HepG2 (cell line): ENCODE results near the gene CCT6A. TPM values are rescaled to one million over a fixed set of nuclear protein-coding genes. Genes with fewer than 3 reads are reported as not detected.

Source experiments
- AKAP8 ChIP-seq: sonication (generic); formaldehyde crosslinking; IDR thresholded peaks from 2 replicates; pipeline ENCODE4 v1.5.1; 2020; ENCODE audit warnings: mild to moderate bottlenecking, missing genetic modification reagents
- ARNTL ChIP-seq: sonication (generic); formaldehyde crosslinking; IDR thresholded peaks from 2 replicates; pipeline ENCODE4 v1.4.0; 2020; ENCODE audit warnings: mild to moderate bottlenecking, missing genetic modification reagents
- CENPT ChIP-seq: sonication (generic); formaldehyde crosslinking; IDR thresholded peaks from 2 replicates; pipeline ENCODE4 v1.8.0; 2022; ENCODE audit warnings: low read depth, mild to moderate bottlenecking, moderate library complexity, missing genetic modification reagents
- FOXO4 ChIP-seq: sonication (generic); formaldehyde crosslinking; conservative IDR thresholded peaks from 2 replicates; pipeline ENCODE4 v1.8.1; 2023; ENCODE audit warnings: missing genetic modification reagents
- GATAD2A ChIP-seq: IDR thresholded peaks from 2 replicates; pipeline ENCODE4 v1.6.1; 2016
- GMEB1 ChIP-seq: sonication (generic); formaldehyde crosslinking; IDR thresholded peaks from 2 replicates; pipeline ENCODE4 v1.5.1; 2020; ENCODE audit warnings: missing genetic modification reagents, mild to moderate bottlenecking, borderline replicate concordance
- KLF16 ChIP-seq, 2 experiments: sonication (generic) in 1 of 2; formaldehyde crosslinking in 1 of 2; IDR thresholded peaks; 2 replicates each; pipeline versions ENCODE4 v1.6.1 to v1.8.0; 2016 to 2023; ENCODE audit warnings: missing genetic modification reagents in 2 of 2, missing compliant biosample characterization in 1 of 2
- MLLT10 ChIP-seq: sonication (generic); formaldehyde crosslinking; IDR thresholded peaks from 2 replicates; pipeline ENCODE4 v1.4.0; 2020; ENCODE audit warnings: missing genetic modification reagents
- NBN ChIP-seq: fragments of 450-650 bp; conservative IDR thresholded peaks from 2 replicates; pipeline ENCODE4 v1.6.1; 2017
- NCOA1 ChIP-seq: sonication (generic); formaldehyde crosslinking; IDR thresholded peaks from 2 replicates; pipeline ENCODE4 v1.9.0; 2021; ENCODE audit warnings: missing genetic modification reagents
- NFE2L1 ChIP-seq: sonication (generic); formaldehyde crosslinking; IDR thresholded peaks from 2 replicates; pipeline ENCODE4 v1.4.0; 2020; ENCODE audit warnings: missing genetic modification reagents, mild to moderate bottlenecking, borderline replicate concordance
- NPAS2 ChIP-seq: sonication (generic); formaldehyde crosslinking; IDR thresholded peaks from 2 replicates; pipeline ENCODE4 v1.8.0; 2022; ENCODE audit warnings: mild to moderate bottlenecking, missing genetic modification reagents, borderline replicate concordance
- NR0B2 ChIP-seq: sonication (generic); formaldehyde crosslinking; IDR thresholded peaks from 2 replicates; pipeline ENCODE4 v1.4.0; 2020; ENCODE audit warnings: mild to moderate bottlenecking, missing genetic modification reagents
- PBX2 ChIP-seq: IDR thresholded peaks from 2 replicates; pipeline ENCODE4 v1.6.1; 2016; ENCODE audit warnings: control low read depth
- PHF20 ChIP-seq: sonication (generic); formaldehyde crosslinking; IDR thresholded peaks from 2 replicates; pipeline ENCODE4 v1.5.0; 2020; ENCODE audit warnings: mild to moderate bottlenecking, missing genetic modification reagents
- PHF8 ChIP-seq: sonication (generic); formaldehyde crosslinking; IDR thresholded peaks from 2 replicates; pipeline ENCODE4 v1.5.0; 2020; ENCODE audit warnings: missing genetic modification reagents
- RARG ChIP-seq: sonication (generic); formaldehyde crosslinking; IDR thresholded peaks from 2 replicates; pipeline ENCODE4 v1.4.0; 2020; ENCODE audit warnings: low read depth, mild to moderate bottlenecking, missing genetic modification reagents
- SIX4 ChIP-seq: sonication (generic); formaldehyde crosslinking; IDR thresholded peaks from 2 replicates; pipeline ENCODE4 v1.4.0; 2020; ENCODE audit warnings: missing genetic modification reagents
- TRIM24 ChIP-seq: sonication (generic); formaldehyde crosslinking; IDR thresholded peaks from 2 replicates; pipeline ENCODE4 v1.8.0; 2022; ENCODE audit warnings: mild to moderate bottlenecking, missing genetic modification reagents
- ZNF264 ChIP-seq: sonication (generic); formaldehyde crosslinking; IDR thresholded peaks from 2 replicates; pipeline ENCODE4 v1.4.0; 2020; ENCODE audit warnings: missing genetic modification reagents
- ZNF33B ChIP-seq: sonication (generic); formaldehyde crosslinking; IDR thresholded peaks from 2 replicates; pipeline ENCODE4 v1.5.1; 2020; ENCODE audit warnings: mild to moderate bottlenecking, missing genetic modification reagents
- ZNF607 ChIP-seq: sonication (generic); formaldehyde crosslinking; IDR thresholded peaks from 2 replicates; pipeline ENCODE4 v1.5.1; 2020; ENCODE audit warnings: missing genetic modification reagents, mild to moderate bottlenecking, borderline replicate concordance
- ZNF7 ChIP-seq: IDR thresholded peaks from 2 replicates; pipeline ENCODE4 v1.6.1; 2016; ENCODE audit warnings: missing biosample characterization, missing genetic modification reagents
- ZXDC ChIP-seq: sonication (generic); formaldehyde crosslinking; IDR thresholded peaks from 2 replicates; pipeline ENCODE4 v1.5.0; 2020; ENCODE audit warnings: mild to moderate bottlenecking, missing genetic modification reagents
- polyA plus RNA-seq, 8 experiments: library from polyadenylated mRNA; depleted of rRNA in 3 of 8; stranded (reverse) in 7 of 8; unstranded in 1 of 8; fragments of >200 nt; fragmentation: Illumina TruSeq in 4 of 8; extraction: Trizol in 4 of 8; gene quantifications; 2 replicates each; pipeline versions ENCODE4 v1.2.1 to v1.2.3, GENCODE V29; 2011 to 2016; ENCODE audit warnings: low read depth in 4 of 8, missing spikeins in 1 of 8, mixed read lengths in 1 of 8; ENCODE audit not compliant: insufficient read depth in 1 of 8
- total RNA-seq, 5 experiments: library from RNA; depleted of rRNA; stranded (reverse); fragments of >200 nt; fragmentation: Illumina TruSeq; extraction: Trizol; gene quantifications; 2 replicates each; pipeline ENCODE4 v1.2.3, GENCODE V29; 2016; ENCODE audit warnings: low read depth in 1 of 5

Gene CCT6A
- total and polyA plus RNA-seq, 2 of the 13 experiments (the other 11 are each of a cell fraction or from before 2014, with no cell fraction given): 219 to 292 TPM

- TF ChIP-seq ZXDC (CRISPR knock-in tag) (no peak), ZNF264 (peak; percentile 81), FOXO4 (no peak), PHF20 (no peak), NR0B2 (CRISPR knock-in tag) (no peak), PHF8 (CRISPR knock-in tag) (0 out of 2 replicates have a peak, but pooled peaks have one; percentile 33), GATAD2A (peak; percentile 92), ARNTL (CRISPR knock-in tag) (peak; percentile 75; the same call in 1 of the 2 replicates), PBX2 (CRISPR knock-in tag) (no peak), GMEB1 (peak; percentile 70; the same call in 1 of the 2 replicates), AKAP8 (CRISPR knock-in tag) (no peak), ZNF33B (CRISPR knock-in tag) (no peak), MLLT10 (CRISPR knock-in tag) (no peak), SIX4 (peak; percentile 98), TRIM24 (CRISPR knock-in tag) (no peak), NPAS2 (CRISPR knock-in tag) (no peak), NFE2L1 (CRISPR knock-in tag) (no peak), ZNF607 (CRISPR knock-in tag) (peak; percentile 72; the same call in 1 of the 2 replicates), RARG (no peak), ZNF7 (CRISPR knock-in tag) (peak; percentile 51; the same call in 1 of the 2 replicates), KLF16 (CRISPR knock-in tag; IDR thresholded peaks at IDR 0.05) (peak in 1 of 2 experiments; percentile 49; a peak in 1 of 4 replicates), CENPT (CRISPR knock-in tag) (no peak), NCOA1 (peak; percentile 81; the same call in 1 of the 2 replicates), NBN (no peak)
Measured at GRCh38 chr7:56007167-56007652, 44.4 kb upstream of the CCT6A start (continued).
